Superior temporal gyrus (tissue), 1 donor: ENCODE measurements around the gene DDX6.
A peak's percentile ranks its signal among the peaks of the same experiment; 100 is the strongest.
"Not testable (repeated sequence)": the region's sequence is repeated elsewhere in the genome, so short reads cannot be mapped to it uniquely, and the experiment has no call there.

Experiments used
- DNase-seq: peaks from one replicate; pipeline ENCODE4 v3.0.0-alpha.2; 2016; ENCODE audit errors: extremely low spot score

Gene DDX6

DNA sequence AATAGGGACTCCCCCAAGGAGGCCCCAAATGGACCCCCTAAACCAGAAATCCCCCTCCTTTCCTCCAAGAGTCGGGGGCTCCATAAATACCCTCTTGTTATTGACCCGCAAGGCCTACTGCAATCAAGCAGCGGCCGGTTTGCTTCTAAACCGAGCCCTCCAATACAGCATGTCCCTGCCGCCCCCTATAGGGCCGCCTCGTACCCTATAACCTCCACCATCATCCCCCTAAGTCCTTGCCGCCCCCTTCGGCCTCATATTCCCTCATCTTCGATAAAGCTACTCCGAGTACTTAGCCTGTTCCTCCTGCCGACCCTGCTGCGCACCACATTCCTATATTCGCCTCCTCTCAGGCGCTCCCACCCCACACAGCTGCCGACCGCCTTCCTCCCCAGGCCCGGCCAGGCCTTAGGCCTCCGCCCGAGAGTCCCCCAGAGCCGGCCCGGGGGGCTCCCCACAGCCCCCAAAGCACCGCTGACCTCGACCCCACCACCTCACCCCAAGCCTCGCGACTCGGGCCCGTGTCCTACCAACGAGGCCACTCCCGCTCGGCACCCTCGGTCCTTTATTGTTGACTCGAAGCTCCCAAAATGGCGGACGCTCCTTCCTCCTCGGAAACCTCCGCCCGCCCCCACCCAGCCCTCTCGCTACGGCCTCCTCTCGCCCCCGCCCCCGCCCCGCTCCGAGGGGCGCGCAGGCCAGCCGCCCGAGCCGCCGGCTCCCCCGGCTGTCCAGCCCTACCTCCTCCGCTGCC lies 430 bp downstream of the DDX6 start:
- DNase-seq = peak; percentile 92

- DNase-seq = peak; percentile 82
These were observed 1.2 kb downstream of the DDX6 start for GRCh38 chr11:118789501-118790356.

DNA sequence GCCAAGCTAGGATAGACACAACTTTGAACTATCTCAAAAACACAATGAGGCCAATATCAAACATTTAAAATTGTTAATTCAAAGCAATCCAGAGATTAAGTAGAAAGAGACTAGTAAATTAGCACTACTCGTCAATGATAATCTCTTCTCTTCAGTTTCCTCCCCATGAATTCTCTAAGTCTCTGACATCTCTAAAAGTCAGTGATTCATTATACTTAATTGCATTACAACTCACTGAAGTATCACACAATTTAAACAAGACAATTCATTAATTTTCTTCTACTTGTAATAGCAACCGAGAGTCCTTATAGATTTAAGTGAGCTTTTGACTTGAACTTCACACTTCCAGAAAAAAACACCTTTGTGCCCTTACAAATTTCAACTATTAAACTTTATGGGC lies 4.3 kb downstream of the DDX6 start:
- no peak for DNase-seq

GRCh38 chr11:118785362-118785761 lies 5.6 kb downstream of the DDX6 start:
- no peak for DNase-seq

GRCh38 chr11:118783724-118784495 lies 7.1 kb downstream of the DDX6 start:
- DNase-seq = no peak

GRCh38 chr11:118783324-118783723 lies 7.6 kb downstream of the DDX6 start:
- not testable (repeated sequence) for DNase-seq

- no peak for DNase-seq
These were observed 12.1 kb downstream of the DDX6 start for GRCh38 chr11:118778898-118779297.

DNA sequence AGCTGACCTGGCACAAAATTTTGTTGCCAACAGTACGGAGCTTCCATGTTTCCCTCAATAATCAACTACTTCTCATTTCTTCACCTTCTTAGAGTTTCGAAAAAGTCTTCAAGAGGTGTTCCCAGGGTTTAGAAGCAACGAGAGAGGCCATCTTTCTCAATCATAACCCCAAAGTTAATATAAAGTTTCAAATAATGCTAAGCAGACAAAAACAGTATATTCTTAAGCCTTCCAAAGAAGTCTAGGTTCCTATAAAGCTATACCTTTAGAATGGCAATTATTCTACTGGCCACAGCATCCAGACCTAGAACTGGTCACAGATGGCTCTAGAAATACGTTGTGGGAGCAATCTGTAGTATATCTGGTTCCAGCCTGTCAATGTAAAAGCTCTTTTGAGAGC lies 16.9 kb downstream of the DDX6 start:
- no peak for DNase-seq

GRCh38 chr11:118771547-118772288 lies 19.2 kb downstream of the DDX6 start:
- DNase-seq = no peak

GRCh38 chr11:118768690-118769089 lies 22.3 kb downstream of the DDX6 start:
- DNase-seq = no peak

DNA sequence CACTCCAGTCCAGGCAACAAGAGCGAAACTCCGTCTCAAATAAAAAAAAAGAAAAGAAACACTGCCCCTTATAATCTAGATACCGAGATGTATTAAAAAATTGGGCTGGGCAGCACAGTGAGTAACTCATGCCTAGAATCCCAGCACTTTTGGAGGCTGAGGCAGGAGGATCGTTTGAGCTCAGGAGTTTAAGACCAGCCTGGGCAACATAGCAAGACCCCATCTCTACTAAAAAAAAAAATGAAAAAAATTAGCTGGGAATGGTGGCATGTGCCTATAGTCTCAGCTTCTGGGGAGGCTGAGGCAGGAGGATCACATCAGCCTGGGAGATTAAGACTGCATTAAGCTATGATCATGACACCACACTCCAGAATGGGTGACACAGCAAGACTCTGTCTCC lies 24.9 kb downstream of the DDX6 start:
- no peak for DNase-seq

DNA sequence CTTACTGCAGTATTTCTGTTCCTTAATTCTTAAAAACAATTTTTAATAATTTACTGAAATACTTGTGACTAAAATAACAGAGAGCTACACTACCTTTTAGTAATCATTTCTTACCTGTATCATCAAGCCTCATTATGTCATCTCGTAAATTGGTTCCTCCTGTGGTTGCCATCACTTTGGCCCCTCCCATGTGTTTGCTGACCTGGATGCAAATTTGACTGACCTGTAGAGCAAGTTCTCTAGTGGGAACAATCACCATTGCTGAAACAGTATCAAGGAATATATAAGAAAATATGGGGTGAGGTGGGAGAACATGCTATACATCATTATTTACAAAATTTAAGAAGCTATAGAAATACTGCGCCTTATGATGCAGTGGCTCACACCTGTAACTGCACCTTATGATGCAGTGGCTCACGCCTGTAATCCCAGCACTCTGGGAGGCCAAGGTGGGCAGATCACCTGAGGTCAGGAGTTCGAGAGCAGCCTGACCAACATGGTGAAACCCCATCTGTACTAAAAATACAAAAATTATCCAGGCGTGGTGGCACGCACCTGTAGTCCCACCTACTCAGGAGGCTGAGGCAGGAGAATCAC lies 25.8 kb downstream of the DDX6 start:
- DNase-seq = not testable (repeated sequence)

- no peak for DNase-seq
These were observed 27.9 kb downstream of the DDX6 start for GRCh38 chr11:118763041-118763440.

- DNase-seq = not testable (repeated sequence)
These were observed 29.0 kb downstream of the DDX6 start for GRCh38 chr11:118761981-118762380.

GRCh38 chr11:118757876-118758399 lies 33.0 kb downstream of the DDX6 start:
- DNase-seq = peak; percentile 77

DNA sequence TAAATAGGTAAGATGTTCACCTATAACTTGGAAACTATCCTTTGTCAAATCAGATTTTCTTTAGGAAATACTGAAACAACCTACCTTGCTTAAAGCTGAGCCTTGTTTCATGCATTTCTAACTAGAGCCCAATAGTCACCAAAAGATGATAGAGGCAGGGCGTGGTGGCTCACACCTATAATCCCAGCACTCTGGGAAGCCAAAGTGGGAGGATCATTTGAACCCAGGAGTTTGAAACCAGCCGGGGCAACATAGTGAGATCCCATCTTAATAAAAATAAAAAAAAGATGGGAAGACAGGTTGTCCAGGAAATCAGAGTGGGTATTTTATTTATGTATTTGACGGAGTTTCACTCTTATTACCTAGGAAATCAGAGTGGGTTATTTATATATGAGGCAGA lies 38.3 kb downstream of the DDX6 start:
- no peak for DNase-seq

GRCh38 chr11:118749429-118749828 lies 41.5 kb downstream of the DDX6 start:
- no peak for DNase-seq

DNA sequence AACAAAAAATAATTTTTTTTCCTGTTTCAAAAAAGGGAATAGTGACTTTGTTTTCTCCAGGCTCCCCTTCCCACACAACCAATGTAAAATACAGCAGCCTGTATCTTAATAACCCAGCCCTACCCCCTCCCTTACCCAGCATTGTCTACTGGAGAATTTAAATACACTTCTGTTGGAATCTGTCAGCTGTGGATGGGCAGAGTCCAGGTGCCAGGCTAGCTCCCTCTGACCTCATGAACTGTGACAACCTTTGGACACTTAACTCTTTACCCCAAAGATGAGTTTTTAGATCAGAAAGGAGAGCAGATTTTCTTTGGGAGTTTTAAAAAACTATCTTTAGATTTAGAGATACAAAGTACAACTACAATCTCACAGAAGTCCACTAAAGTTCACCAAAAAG lies 42.9 kb downstream of the DDX6 start:
- no peak for DNase-seq

DNA sequence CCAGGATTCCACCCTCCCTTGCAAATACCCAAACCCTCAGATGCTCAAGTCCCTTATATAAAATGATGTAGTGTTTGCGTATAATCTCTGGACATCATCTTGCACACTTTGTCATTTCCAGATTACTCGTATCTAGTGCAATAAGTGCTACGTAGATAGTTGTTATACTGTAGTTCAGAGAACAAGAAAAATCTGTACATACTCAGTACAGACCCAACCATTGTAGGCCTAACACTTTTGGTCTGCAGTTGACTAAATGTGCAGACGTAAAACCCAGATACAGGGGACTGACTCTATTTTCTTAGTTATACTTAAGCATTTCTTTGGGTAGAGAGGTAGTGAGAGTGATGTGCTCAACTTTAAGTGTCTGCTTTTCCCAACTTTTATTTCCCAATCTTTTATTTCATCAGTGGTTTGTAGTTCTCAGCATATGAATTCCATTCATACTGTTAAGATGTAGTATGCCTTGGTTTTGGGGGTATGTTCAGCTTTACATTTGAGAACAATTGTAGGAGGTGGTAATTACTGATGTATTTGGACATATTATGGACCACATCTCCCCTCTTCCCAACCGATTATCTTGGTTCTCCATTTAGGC lies 43.9 kb downstream of the DDX6 start:
- no peak for DNase-seq

GRCh38 chr11:118744046-118744445 lies 46.9 kb downstream of the DDX6 start:
- DNase-seq = no peak
